ENCODE measurements around the gene ZCCHC24.

GRCh38 chr10:79484476-79484875, 39.1 kb upstream of the ZCCHC24 start:
- no peak for TF ChIP-seq POLR2A (IDR thresholded peaks at IDR 0.05)
- TF ChIP-seq CTCF (IDR thresholded peaks at IDR 0.05): no peak
